GM19438 (cell line): Measurements from ENCODE around the gene MCM3AP.
"Not testable (repeated sequence)": the region's sequence is repeated elsewhere in the genome, so short reads cannot be mapped to it uniquely, and the experiment has no call there.

ENCODE experiments used
- ATAC-seq: cut with Tn5 transposase; IDR thresholded peaks from one replicate; pipeline ENCODE4 v1.9.1; 2021; ENCODE audit warnings: low read depth; ENCODE audit not compliant: unreplicated experiment

MCM3AP gene

GRCh38 chr21:46312949-46313348 is 27.5 kb upstream of the MCM3AP start:
- ATAC-seq, result no peak

GRCh38 chr21:46311568-46311967 is 26.2 kb upstream of the MCM3AP start:
- ATAC-seq, result no peak

GRCh38 chr21:46310260-46310659 is 24.8 kb upstream of the MCM3AP start:
- ATAC-seq, result not testable (repeated sequence)

- no peak for ATAC-seq
Observed at GRCh38 chr21:46308431-46308830, 23.0 kb upstream of the MCM3AP start.

- no peak for ATAC-seq
Observed at GRCh38 chr21:46307625-46308024, 22.2 kb upstream of the MCM3AP start.

GRCh38 chr21:46304955-46305354 is 19.5 kb upstream of the MCM3AP start:
- ATAC-seq, result no peak

GRCh38 chr21:46304437-46304836 is 19.0 kb upstream of the MCM3AP start:
- ATAC-seq, result no peak

GRCh38 chr21:46301759-46302158 is 16.3 kb upstream of the MCM3AP start:
- ATAC-seq, result no peak

GRCh38 chr21:46299167-46299566 is 13.8 kb upstream of the MCM3AP start:
- no peak for ATAC-seq

- no peak for ATAC-seq
Observed at GRCh38 chr21:46297338-46298271, 12.2 kb upstream of the MCM3AP start.

- no peak for ATAC-seq
Observed at GRCh38 chr21:46295996-46296752, 10.8 kb upstream of the MCM3AP start.

- no peak for ATAC-seq
Observed at GRCh38 chr21:46295177-46295770, 9.9 kb upstream of the MCM3AP start.

- ATAC-seq, result no peak
Observed at GRCh38 chr21:46294647-46295176, 9.3 kb upstream of the MCM3AP start.

- ATAC-seq, result no peak
Observed at GRCh38 chr21:46291561-46291960, 6.2 kb upstream of the MCM3AP start.

- ATAC-seq, result no peak
Observed at GRCh38 chr21:46289655-46290179, 4.3 kb upstream of the MCM3AP start.

- no peak for ATAC-seq
Observed at GRCh38 chr21:46287541-46287940, 2.1 kb upstream of the MCM3AP start.

GRCh38 chr21:46286648-46287002 is 1.2 kb upstream of the MCM3AP start:
- no peak for ATAC-seq

GRCh38 chr21:46285761-46286647 is 593 bp upstream of the MCM3AP start, which contains the start of gene YBEY:
TSS of gene YBEY (plus strand) at chr21:46286342. CDS start at chr21:46286914, 572 bp downstream.
- peak; percentile 79 for ATAC-seq

GRCh38 chr21:46284733-46285132 is 678 bp downstream of the MCM3AP start:
- ATAC-seq, result no peak
